ENCODE results near the gene VTI1A. TPM values are rescaled to one million over a fixed set of nuclear protein-coding genes. Genes with fewer than 3 reads are reported as not detected.

The VTI1A gene
- total and polyA plus RNA-seq, 2 experiments from 2014 or later: 26.8 to 31.0 TPM

DNA sequence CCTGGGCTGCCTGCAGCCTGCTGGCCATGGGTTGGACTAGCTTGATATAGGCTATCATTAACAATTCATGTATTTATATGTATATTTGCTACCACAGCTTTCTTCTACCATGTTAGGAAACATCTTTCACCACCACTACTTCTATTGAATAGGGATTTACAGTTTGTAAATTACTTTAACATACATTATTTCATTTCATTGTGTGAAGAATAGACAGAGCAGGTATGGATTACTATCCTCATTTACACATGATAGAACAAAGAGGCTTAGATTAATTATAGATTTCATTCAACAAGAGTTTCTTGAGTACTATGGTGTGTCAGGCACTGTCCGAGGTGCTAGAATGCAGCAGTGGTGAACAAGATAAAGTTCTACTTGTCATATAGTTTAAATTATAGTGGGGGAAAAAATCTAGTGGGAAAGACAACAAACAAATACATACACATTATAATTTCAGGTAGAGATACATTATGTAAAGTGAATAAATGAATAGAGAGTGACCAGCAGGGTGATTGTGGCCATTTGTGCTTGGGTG, 20.6 kb downstream of the VTI1A start:
- H3K27ac Mint-ChIP-seq: no peak overlapping the region
- no peak for ATAC-seq
- Histone ChIP-seq H4K20me1 (replicated peaks; ENCODE audit: insufficient read depth) (no peaks in the 10 kb centered on the region), H2AFZ (no peak overlapping the region), H3F3A (replicated peaks; ENCODE audit: low read depth) (no peaks in the 10 kb centered on the region), H3K27ac (ENCODE audit: low read depth) (no peak overlapping the region), H3K4me1 (ENCODE audit: insufficient read depth) (no peaks in the 10 kb centered on the region; the same call in 1 of the 2 replicates), H3K4me2 (no peak overlapping the region), H3K27me3 (ENCODE audit: insufficient read depth) (no peaks in the 10 kb centered on the region), H3K4me3 (no peak overlapping the region), H3K79me2 (replicated peaks; ENCODE audit: insufficient read depth) (no peaks in the 10 kb centered on the region), H3K9me2 (ENCODE audit: insufficient read depth) (no peaks in the 10 kb centered on the region), H3K36me3 (ENCODE audit: insufficient read depth) (peaks cover 15% of the 10 kb centered on the region; the same call in 1 of the 2 replicates)
- H3K36me3 Mint-ChIP-seq (ENCODE audit: low read depth): peaks cover 30% of the 10 kb centered on the region
- no peak for DNase-seq (ENCODE audit: low spot score)
- peaks cover 3% of the 10 kb centered on the region; the same call in 1 of the 3 replicates for H3K9me3 Mint-ChIP-seq
- TF ChIP-seq, protein P1, sequence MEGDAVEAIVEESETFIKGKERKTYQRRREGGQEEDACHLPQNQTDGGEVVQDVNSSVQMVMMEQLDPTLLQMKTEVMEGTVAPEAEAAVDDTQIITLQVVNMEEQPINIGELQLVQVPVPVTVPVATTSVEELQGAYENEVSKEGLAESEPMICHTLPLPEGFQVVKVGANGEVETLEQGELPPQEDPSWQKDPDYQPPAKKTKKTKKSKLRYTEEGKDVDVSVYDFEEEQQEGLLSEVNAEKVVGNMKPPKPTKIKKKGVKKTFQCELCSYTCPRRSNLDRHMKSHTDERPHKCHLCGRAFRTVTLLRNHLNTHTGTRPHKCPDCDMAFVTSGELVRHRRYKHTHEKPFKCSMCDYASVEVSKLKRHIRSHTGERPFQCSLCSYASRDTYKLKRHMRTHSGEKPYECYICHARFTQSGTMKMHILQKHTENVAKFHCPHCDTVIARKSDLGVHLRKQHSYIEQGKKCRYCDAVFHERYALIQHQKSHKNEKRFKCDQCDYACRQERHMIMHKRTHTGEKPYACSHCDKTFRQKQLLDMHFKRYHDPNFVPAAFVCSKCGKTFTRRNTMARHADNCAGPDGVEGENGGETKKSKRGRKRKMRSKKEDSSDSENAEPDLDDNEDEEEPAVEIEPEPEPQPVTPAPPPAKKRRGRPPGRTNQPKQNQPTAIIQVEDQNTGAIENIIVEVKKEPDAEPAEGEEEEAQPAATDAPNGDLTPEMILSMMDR (conservative IDR thresholded peaks at IDR 0.05; ENCODE audit: low read depth in 2 of 2): no peak
- TF ChIP-seq POLR2AphosphoS5 (IDR thresholded peaks at IDR 0.05; ENCODE audit: low read depth) (no peak), EZH2 (IDR thresholded peaks at IDR 0.05; ENCODE audit: low read depth, unreplicated experiment) (no peak)
- TF ChIP-seq, protein P2, sequence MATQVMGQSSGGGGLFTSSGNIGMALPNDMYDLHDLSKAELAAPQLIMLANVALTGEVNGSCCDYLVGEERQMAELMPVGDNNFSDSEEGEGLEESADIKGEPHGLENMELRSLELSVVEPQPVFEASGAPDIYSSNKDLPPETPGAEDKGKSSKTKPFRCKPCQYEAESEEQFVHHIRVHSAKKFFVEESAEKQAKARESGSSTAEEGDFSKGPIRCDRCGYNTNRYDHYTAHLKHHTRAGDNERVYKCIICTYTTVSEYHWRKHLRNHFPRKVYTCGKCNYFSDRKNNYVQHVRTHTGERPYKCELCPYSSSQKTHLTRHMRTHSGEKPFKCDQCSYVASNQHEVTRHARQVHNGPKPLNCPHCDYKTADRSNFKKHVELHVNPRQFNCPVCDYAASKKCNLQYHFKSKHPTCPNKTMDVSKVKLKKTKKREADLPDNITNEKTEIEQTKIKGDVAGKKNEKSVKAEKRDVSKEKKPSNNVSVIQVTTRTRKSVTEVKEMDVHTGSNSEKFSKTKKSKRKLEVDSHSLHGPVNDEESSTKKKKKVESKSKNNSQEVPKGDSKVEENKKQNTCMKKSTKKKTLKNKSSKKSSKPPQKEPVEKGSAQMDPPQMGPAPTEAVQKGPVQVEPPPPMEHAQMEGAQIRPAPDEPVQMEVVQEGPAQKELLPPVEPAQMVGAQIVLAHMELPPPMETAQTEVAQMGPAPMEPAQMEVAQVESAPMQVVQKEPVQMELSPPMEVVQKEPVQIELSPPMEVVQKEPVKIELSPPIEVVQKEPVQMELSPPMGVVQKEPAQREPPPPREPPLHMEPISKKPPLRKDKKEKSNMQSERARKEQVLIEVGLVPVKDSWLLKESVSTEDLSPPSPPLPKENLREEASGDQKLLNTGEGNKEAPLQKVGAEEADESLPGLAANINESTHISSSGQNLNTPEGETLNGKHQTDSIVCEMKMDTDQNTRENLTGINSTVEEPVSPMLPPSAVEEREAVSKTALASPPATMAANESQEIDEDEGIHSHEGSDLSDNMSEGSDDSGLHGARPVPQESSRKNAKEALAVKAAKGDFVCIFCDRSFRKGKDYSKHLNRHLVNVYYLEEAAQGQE (IDR thresholded peaks at IDR 0.05; ENCODE audit: unreplicated experiment): peak; percentile 64
- no peaks in the 10 kb centered on the region for H3K27me3 Mint-ChIP-seq (ENCODE audit: insufficient read depth, low read depth, poor library complexity)
- peaks cover 6% of the 10 kb centered on the region; the same call in 2 of the 3 replicates for H3K4me1 Mint-ChIP-seq
- H3K4me3 Mint-ChIP-seq: no peak overlapping the region

DNA sequence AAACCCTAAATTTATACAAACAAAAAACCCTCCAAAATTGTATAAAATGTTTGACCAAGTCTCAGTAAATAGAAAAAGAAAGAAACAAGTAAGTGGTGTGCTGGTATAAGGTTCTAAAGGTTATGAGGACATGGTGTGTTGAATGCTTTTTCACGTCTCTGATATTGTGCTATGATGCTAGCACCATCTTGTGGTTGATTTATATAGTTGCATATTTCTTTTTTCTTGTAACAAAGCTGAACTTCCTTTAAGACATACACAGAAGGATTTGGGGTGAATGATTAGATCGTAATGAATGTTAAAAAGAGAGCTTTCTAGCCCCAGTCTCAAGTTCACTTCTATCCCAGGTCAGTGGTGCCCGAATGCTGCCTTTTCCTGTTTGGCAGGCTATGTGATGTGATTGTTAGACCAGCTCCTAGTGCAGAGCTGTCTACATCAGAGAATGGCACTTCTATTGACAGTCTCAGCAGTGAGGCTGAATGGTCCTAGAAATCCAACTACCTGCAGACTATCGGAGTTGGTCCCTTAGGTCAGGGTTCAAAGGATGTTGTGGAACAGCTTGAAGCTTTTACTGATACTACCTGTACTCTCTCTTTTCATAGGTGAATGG, 25.0 kb downstream of the VTI1A start:
- H3K9me3 Mint-ChIP-seq: no peaks in the 10 kb centered on the region
- H3K27ac Mint-ChIP-seq: no peak overlapping the region
- H3K27me3 Mint-ChIP-seq (ENCODE audit: insufficient read depth, low read depth, poor library complexity): no peaks in the 10 kb centered on the region
- ATAC-seq (peak; percentile 79), DNase-seq (ENCODE audit: low spot score) (peak; percentile 71)
- H3K4me1 Mint-ChIP-seq: peaks cover 10% of the 10 kb centered on the region; the same call in 2 of the 3 replicates
- Histone ChIP-seq H2AFZ (no peak overlapping the region), H3K27ac (ENCODE audit: low read depth) (no peak overlapping the region), H3F3A (replicated peaks; ENCODE audit: low read depth) (no peaks in the 10 kb centered on the region), H3K36me3 (ENCODE audit: insufficient read depth) (no peaks in the 10 kb centered on the region), H3K27me3 (ENCODE audit: insufficient read depth) (no peaks in the 10 kb centered on the region), H3K4me3 (no peak overlapping the region), H3K79me2 (replicated peaks; ENCODE audit: insufficient read depth) (no peaks in the 10 kb centered on the region), H3K4me1 (ENCODE audit: insufficient read depth) (no peaks in the 10 kb centered on the region; the same call in 1 of the 2 replicates), H3K4me2 (no peak overlapping the region), H4K20me1 (replicated peaks; ENCODE audit: insufficient read depth) (no peaks in the 10 kb centered on the region), H3K9me2 (ENCODE audit: insufficient read depth) (no peaks in the 10 kb centered on the region)
- H3K4me3 Mint-ChIP-seq: no peak overlapping the region
- TF ChIP-seq ZNF114 (CRISPR knock-in tag; IDR thresholded peaks at IDR 0.05) (no peak), EZH2 (IDR thresholded peaks at IDR 0.05; ENCODE audit: low read depth, unreplicated experiment) (no peak)
- TF ChIP-seq, protein P1 (conservative IDR thresholded peaks at IDR 0.05; ENCODE audit: low read depth in 2 of 2): peak; percentile 75 to 87
- TF ChIP-seq, protein P2 (IDR thresholded peaks at IDR 0.05; ENCODE audit: unreplicated experiment): no peak
- H3K36me3 Mint-ChIP-seq (ENCODE audit: low read depth): peaks cover 3% of the 10 kb centered on the region; the same call in 2 of the 3 replicates
